HUES64 (cell line): Measurements from ENCODE around the gene PTPN11.

ENCODE experiments used
- H3K27ac ChIP-seq: 2 replicates; pipeline ENCODE4 v1.7.0; 2013; ENCODE audit warnings: low read depth, low read length, inconsistent platforms
- H3K27me3 ChIP-seq: 2 replicates; pipeline ENCODE4 v1.6.1; 2013; ENCODE audit warnings: mild to moderate bottlenecking, low read length; ENCODE audit not compliant: insufficient read depth
- H3K36me3 ChIP-seq: 2 replicates; pipeline ENCODE4 v1.6.1; 2013; ENCODE audit warnings: mild to moderate bottlenecking, low read length; ENCODE audit not compliant: insufficient read depth
- H3K4me1 ChIP-seq: 2 replicates; pipeline ENCODE4 v1.6.1; 2013; ENCODE audit warnings: mild to moderate bottlenecking, low read length, moderate library complexity; ENCODE audit not compliant: insufficient read depth
- H3K4me3 ChIP-seq: 2 replicates; pipeline ENCODE4 v1.5.1; 2013; ENCODE audit warnings: mild to moderate bottlenecking, low read length, moderate library complexity
- H3K9ac ChIP-seq: 2 replicates; pipeline ENCODE4 v1.6.1; 2013; ENCODE audit warnings: mild to moderate bottlenecking, low read depth, low read length
- H3K9me3 ChIP-seq: 2 replicates; pipeline ENCODE4 v1.6.1; 2013; ENCODE audit warnings: low read depth, low read length; ENCODE audit not compliant: insufficient read depth
- WGBS: fragments of 150-250, 120-280 bp; methylation state at CpG from one replicate; pipeline ENCODE4 v1.1.7; 2013; ENCODE audit warnings: missing lambda C conversion rate; 5-methylcytosine and 5-hydroxymethylcytosine counted together

The PTPN11 gene

GRCh38 chr12:112458330-112458729 lies 39.6 kb downstream of the PTPN11 start:
- Histone ChIP-seq H3K4me3 (no peak overlapping the region), H3K4me1 (no peaks in the 10 kb centered on the region), H3K27me3 (no peaks in the 10 kb centered on the region), H3K36me3 (peaks cover 77% of the 10 kb centered on the region), H3K9ac (no peak overlapping the region), H3K27ac (no peak overlapping the region), H3K9me3 (no peaks in the 10 kb centered on the region)
- 98% methylated on average over 4 of the region's 4 CpGs for WGBS

DNA sequence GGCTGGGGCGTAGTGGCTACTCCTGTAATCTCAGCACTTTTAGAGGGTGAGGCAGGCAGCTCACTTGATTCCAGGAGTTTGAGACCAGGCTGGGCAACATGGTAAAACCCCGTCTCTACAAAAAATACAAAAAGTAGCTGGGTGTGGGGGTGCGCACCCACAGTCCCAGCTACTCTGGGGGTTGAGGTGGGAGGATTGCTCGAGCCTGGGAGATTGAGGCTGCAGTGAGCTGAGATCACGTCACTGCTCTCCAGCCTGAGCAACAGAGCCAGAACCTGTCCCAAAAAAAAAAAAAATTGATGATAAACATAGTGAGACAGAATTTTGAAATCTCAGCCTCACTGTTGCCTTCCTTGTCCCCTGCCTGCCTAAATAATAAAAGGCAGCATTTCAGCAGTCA lies 40.0 kb downstream of the PTPN11 start:
- H3K9ac ChIP-seq: no peak overlapping the region
- 93% methylated on average over 5 of the region's 5 CpGs for WGBS
- H3K4me3 ChIP-seq: no peak overlapping the region
- H3K27ac ChIP-seq: no peak overlapping the region
- no peaks in the 10 kb centered on the region for H3K27me3 ChIP-seq
- no peaks in the 10 kb centered on the region for H3K9me3 ChIP-seq
- H3K4me1 ChIP-seq: no peaks in the 10 kb centered on the region
- peaks cover 74% of the 10 kb centered on the region for H3K36me3 ChIP-seq

DNA sequence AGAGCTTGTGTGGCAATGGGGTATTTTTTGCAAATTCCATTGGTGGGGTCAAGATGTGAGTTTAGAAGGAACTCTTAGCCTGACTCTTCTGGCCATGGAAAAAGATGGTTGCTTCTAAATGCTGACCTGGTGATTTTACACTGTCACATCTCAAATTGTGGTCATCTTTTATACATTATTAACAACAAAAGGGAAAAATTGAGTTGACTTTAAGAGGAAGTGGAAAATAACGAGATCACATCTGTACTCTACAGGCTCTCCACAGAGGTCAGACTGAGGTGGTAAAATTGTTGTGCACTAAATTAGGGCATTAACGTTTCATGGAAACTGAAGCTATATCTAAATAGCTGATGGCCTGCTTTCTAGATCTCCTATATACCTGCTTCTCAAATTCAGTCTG lies 44.7 kb downstream of the PTPN11 start:
- 100% methylated on average over 2 of the region's 2 CpGs for WGBS
- Histone ChIP-seq H3K4me1 (no peaks in the 10 kb centered on the region), H3K9me3 (no peaks in the 10 kb centered on the region), H3K4me3 (no peak overlapping the region), H3K27ac (no peak overlapping the region), H3K9ac (no peak overlapping the region), H3K27me3 (no peaks in the 10 kb centered on the region), H3K36me3 (peaks cover 41% of the 10 kb centered on the region)

DNA sequence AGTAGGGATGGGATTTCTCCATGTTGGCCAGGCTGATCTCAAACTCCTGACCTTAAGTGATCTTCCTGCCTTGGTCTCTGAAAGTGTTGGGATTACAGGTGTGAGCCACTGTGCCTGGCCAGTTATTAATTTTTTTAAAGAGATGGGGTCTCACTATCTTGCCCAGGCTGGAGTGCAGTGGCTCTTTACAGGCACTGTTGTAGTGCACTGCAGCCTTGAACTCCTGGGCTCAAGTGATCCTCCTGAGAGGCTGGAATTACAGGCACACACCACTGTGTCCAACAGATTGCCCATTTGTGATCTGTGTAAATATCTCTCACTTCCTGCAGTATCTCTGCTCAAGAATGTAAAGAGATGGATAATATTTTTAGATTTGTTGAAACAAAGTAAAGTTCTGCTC lies 45.9 kb downstream of the PTPN11 start:
- no peaks in the 10 kb centered on the region for H3K4me1 ChIP-seq
- H3K9me3 ChIP-seq: no peaks in the 10 kb centered on the region
- no peak overlapping the region for H3K9ac ChIP-seq
- H3K4me3 ChIP-seq: no peak overlapping the region
- no peaks in the 10 kb centered on the region for H3K27me3 ChIP-seq
- H3K27ac ChIP-seq: no peak overlapping the region
- peaks cover 38% of the 10 kb centered on the region for H3K36me3 ChIP-seq

DNA sequence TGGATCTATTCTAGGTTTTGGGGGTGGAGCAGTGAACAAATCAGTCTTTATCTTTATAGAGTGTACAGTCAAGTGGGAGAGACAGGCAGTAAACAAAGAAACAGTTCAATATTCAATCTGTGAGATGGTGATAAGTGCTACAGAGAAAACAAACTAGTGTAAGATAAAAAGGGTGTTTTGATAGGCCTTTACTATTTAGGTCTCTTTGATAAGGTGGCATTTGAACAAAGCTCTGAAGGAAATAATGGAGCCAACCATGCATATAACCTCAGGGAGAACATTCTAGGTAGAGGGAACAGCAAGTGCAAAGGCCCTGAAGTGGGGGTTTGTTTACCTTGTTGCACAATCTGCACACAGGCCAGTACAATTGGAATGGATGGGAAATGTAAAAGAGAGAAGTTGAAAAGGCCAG lies 47.3 kb downstream of the PTPN11 start:
- Histone ChIP-seq H3K4me3 (no peak overlapping the region), H3K9me3 (no peaks in the 10 kb centered on the region), H3K27ac (no peak overlapping the region), H3K27me3 (no peaks in the 10 kb centered on the region), H3K4me1 (peaks cover 6% of the 10 kb centered on the region; the same call in 1 of the 2 replicates), H3K36me3 (peaks cover 34% of the 10 kb centered on the region), H3K9ac (no peak overlapping the region)

- Histone ChIP-seq H3K27me3 (no peaks in the 10 kb centered on the region), H3K4me1 (peaks cover 6% of the 10 kb centered on the region; the same call in 1 of the 2 replicates), H3K4me3 (no peak overlapping the region), H3K27ac (no peak overlapping the region), H3K9ac (no peak overlapping the region), H3K36me3 (peaks cover 31% of the 10 kb centered on the region), H3K9me3 (no peaks in the 10 kb centered on the region)
- WGBS: 96% methylated on average over 3 of the region's 3 CpGs
These were observed 48.1 kb downstream of the PTPN11 start for GRCh38 chr12:112466835-112467234.

- H3K9me3 ChIP-seq: no peaks in the 10 kb centered on the region
- no peak overlapping the region for H3K4me3 ChIP-seq
- H3K27ac ChIP-seq: no peak overlapping the region
- H3K36me3 ChIP-seq: peaks cover 30% of the 10 kb centered on the region
- WGBS: 79% methylated on average over 3 of the region's 3 CpGs
- H3K27me3 ChIP-seq: no peaks in the 10 kb centered on the region
- H3K9ac ChIP-seq: no peak overlapping the region
- H3K4me1 ChIP-seq: peaks cover 6% of the 10 kb centered on the region; the same call in 1 of the 2 replicates
These were observed 49.3 kb downstream of the PTPN11 start for GRCh38 chr12:112468046-112468445.

DNA sequence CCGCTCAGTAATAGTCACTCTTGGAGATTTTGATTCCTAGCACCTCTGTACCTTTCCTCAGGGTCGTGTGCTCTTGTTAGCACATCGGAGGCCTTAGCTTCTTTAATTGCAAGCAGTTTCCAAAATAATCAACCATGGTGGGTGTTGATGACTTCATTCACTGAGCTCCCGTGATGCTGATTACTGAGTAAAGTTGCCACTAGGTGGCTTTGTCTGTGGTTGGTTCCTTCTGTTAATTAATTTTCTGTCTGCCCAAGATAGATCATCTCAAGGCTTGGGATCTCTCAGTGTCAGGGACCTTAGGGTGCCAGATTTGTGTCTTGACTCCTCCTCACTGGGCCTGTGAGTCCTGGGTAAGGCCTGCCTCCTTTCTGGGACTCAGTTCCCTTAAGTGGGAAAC lies 54.3 kb downstream of the PTPN11 start:
- Histone ChIP-seq H3K4me1 (peaks cover 6% of the 10 kb centered on the region; the same call in 1 of the 2 replicates), H3K9ac (no peak overlapping the region), H3K9me3 (no peaks in the 10 kb centered on the region), H3K27ac (no peak overlapping the region), H3K4me3 (no peak overlapping the region), H3K36me3 (peaks cover 66% of the 10 kb centered on the region), H3K27me3 (no peaks in the 10 kb centered on the region)
- 86% methylated on average over 4 of the region's 4 CpGs for WGBS

DNA sequence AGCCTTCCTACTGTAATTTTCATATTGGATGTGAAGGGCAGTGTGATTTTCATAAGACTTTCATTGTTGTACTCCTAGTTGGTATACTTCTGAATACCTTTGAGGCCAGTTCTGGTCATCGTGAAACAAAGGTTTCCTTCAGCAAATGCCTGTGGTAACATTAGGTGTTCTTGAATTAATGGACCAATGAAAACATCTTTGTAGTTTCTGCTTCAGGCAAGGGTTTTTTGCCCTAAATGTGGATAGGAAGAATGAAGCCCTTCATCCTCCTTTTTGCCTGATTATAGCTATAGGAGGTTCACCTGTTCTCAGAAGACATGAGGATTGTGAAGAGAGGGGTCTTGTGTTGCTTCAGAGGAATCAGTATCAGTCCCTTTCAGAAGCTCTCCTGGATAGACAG lies 60.7 kb downstream of the PTPN11 start:
- Histone ChIP-seq H3K4me3 (no peak overlapping the region), H3K27ac (no peak overlapping the region), H3K36me3 (peaks cover 98% of the 10 kb centered on the region), H3K9ac (no peak overlapping the region), H3K27me3 (no peaks in the 10 kb centered on the region), H3K9me3 (no peaks in the 10 kb centered on the region), H3K4me1 (no peaks in the 10 kb centered on the region)
- WGBS: 88% methylated on average over 1 of the region's 1 CpG

DNA sequence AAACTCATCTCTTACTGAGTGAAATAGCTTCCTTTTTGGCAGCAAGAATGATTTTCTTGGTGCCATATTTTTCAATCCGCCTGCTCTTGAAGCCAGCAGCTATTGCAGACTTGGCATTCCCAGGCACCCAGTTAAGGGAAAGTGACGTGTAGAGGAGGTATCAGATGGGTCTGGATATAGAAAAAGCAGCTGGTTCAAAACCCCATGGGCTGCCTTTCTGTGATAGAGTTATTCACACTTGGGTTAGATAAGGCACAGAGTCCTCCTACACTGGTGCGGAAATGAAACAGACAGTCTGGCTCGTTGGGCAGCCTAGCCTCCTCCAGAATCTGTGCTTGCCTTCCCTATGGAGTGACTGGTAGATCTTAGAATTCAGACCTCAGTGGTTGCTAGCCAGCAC lies 62.2 kb downstream of the PTPN11 start:
- no peak overlapping the region for H3K27ac ChIP-seq
- no peaks in the 10 kb centered on the region for H3K4me1 ChIP-seq
- no peaks in the 10 kb centered on the region for H3K9me3 ChIP-seq
- WGBS: 92% methylated on average over 4 of the region's 4 CpGs
- no peak overlapping the region for H3K4me3 ChIP-seq
- H3K9ac ChIP-seq: no peak overlapping the region
- H3K36me3 ChIP-seq: peaks cover 91% of the 10 kb centered on the region
- H3K27me3 ChIP-seq: no peaks in the 10 kb centered on the region

GRCh38 chr12:112482733-112483132 lies 64.0 kb downstream of the PTPN11 start:
- 93% methylated on average over 2 of the region's 2 CpGs for WGBS
- Histone ChIP-seq H3K9ac (no peak overlapping the region), H3K9me3 (no peaks in the 10 kb centered on the region), H3K4me3 (no peak overlapping the region), H3K4me1 (no peaks in the 10 kb centered on the region), H3K27ac (no peak overlapping the region), H3K36me3 (peaks cover 90% of the 10 kb centered on the region), H3K27me3 (no peaks in the 10 kb centered on the region)

- H3K27ac ChIP-seq: no peak overlapping the region
- H3K4me1 ChIP-seq: no peaks in the 10 kb centered on the region
- H3K4me3 ChIP-seq: no peak overlapping the region
- WGBS: 95% methylated on average over 12 of the region's 12 CpGs
- no peak overlapping the region for H3K9ac ChIP-seq
- no peaks in the 10 kb centered on the region for H3K27me3 ChIP-seq
- H3K36me3 ChIP-seq: peaks cover 88% of the 10 kb centered on the region
- no peaks in the 10 kb centered on the region for H3K9me3 ChIP-seq
These were observed 67.6 kb downstream of the PTPN11 start for GRCh38 chr12:112486361-112486760.
